ENCODE results near the gene ADAMTS17. TPM values are rescaled to one million over a fixed set of nuclear protein-coding genes. Genes with fewer than 3 reads are reported as not detected.

Gene ADAMTS17
- total RNA-seq, 1 donor from 2014 or later = 6.2 TPM

- ATAC-seq (peak; percentile 38), DNase-seq (peak; percentile 70)
- Histone ChIP-seq H3K4me1 (no peaks in the 10 kb centered on the region), H3K4me3 (no peak overlapping the region), H3K27me3 (no peaks in the 10 kb centered on the region), H3K27ac (peak overlapping the region; percentile 30), H3K36me3 (no peaks in the 10 kb centered on the region), H3K9me3 (no peaks in the 10 kb centered on the region)
- TF ChIP-seq, protein P1, sequence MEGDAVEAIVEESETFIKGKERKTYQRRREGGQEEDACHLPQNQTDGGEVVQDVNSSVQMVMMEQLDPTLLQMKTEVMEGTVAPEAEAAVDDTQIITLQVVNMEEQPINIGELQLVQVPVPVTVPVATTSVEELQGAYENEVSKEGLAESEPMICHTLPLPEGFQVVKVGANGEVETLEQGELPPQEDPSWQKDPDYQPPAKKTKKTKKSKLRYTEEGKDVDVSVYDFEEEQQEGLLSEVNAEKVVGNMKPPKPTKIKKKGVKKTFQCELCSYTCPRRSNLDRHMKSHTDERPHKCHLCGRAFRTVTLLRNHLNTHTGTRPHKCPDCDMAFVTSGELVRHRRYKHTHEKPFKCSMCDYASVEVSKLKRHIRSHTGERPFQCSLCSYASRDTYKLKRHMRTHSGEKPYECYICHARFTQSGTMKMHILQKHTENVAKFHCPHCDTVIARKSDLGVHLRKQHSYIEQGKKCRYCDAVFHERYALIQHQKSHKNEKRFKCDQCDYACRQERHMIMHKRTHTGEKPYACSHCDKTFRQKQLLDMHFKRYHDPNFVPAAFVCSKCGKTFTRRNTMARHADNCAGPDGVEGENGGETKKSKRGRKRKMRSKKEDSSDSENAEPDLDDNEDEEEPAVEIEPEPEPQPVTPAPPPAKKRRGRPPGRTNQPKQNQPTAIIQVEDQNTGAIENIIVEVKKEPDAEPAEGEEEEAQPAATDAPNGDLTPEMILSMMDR (IDR thresholded peaks at IDR 0.05) = no peak
- intact Hi-C loops (cut with DNase I) = no loop called here
Measured at GRCh38 chr15:100284701-100285100, 57.1 kb downstream of the ADAMTS17 start.

- no peaks in the 10 kb centered on the region for H3K9me3 ChIP-seq
- H3K27me3 ChIP-seq = no peaks in the 10 kb centered on the region
- ATAC-seq (no peak), DNase-seq (no peak)
- TF ChIP-seq, protein P1 (IDR thresholded peaks at IDR 0.05) = no peak
- no peaks in the 10 kb centered on the region for H3K4me1 ChIP-seq
- H3K4me3 ChIP-seq = no peak overlapping the region
- peak overlapping the region; percentile 30 for H3K27ac ChIP-seq
- H3K36me3 ChIP-seq = no peaks in the 10 kb centered on the region
- intact Hi-C loops (cut with DNase I) = no loop called here
Measured at GRCh38 chr15:100284191-100284590, 57.6 kb downstream of the ADAMTS17 start.

DNA sequence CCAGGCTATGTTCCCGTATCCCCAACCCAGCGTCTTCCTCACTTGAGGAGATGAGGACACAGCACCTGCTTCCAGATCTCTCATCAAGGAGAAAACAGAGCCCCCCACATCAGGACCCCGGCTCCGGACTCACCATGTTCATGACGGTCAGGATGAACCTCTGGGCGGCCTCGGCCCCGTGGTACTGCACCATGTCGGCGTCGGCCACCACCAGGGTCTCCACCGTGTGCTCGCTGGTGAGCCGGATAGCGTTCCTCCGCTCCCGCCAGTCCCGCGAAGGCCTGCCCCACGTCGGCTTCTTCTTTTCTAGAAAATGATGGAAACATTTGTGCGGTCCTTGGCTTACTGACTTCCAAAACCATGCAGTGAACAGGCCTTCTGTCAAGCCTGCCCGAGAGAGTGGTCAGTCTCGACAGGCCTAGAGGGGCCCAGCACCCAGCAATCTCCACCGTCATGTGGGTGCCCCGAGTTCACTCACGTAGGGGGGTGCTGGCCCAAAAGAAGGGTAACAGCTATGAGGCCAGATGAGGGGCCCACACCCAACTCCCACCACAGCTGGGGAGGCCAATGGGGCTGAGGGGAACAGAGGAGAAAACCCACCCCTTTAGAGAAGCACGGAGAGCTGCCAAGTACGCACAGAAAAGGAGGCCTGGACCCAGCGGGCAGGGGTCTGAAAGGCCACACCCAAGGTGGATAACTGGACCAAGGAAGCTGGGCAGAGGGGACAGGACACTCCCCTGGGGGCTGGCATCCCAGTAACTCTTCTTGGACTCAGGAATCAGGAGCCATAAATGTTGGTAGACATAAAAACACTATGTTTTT is 60.5 kb downstream of the ADAMTS17 start:
- no peak overlapping the region for H3K27ac ChIP-seq
- TF ChIP-seq, protein P1 (IDR thresholded peaks at IDR 0.05) = no peak
- H3K36me3 ChIP-seq = no peaks in the 10 kb centered on the region
- H3K4me1 ChIP-seq = peaks cover 4% of the 10 kb centered on the region
- no peak for ATAC-seq
- intact Hi-C loops (cut with DNase I) = no loop called here
- DNase-seq = no peak
- no peak overlapping the region for H3K4me3 ChIP-seq
- H3K9me3 ChIP-seq = no peaks in the 10 kb centered on the region
- H3K27me3 ChIP-seq = no peaks in the 10 kb centered on the region

GRCh38 chr15:100279849-100280248 is 61.9 kb downstream of the ADAMTS17 start:
- TF ChIP-seq, protein P1 (IDR thresholded peaks at IDR 0.05) = no peak
- Histone ChIP-seq H3K27ac (no peak overlapping the region), H3K27me3 (no peaks in the 10 kb centered on the region), H3K9me3 (no peaks in the 10 kb centered on the region), H3K4me3 (no peak overlapping the region), H3K4me1 (peaks cover 4% of the 10 kb centered on the region), H3K36me3 (no peaks in the 10 kb centered on the region)
- ATAC-seq (no peak), DNase-seq (no peak)
- intact Hi-C loops (cut with DNase I) = no loop called here

- Histone ChIP-seq H3K4me3 (no peak overlapping the region), H3K27me3 (no peaks in the 10 kb centered on the region), H3K4me1 (peaks cover 4% of the 10 kb centered on the region), H3K9me3 (no peaks in the 10 kb centered on the region), H3K36me3 (no peaks in the 10 kb centered on the region), H3K27ac (no peak overlapping the region)
- DNase-seq (no peak), ATAC-seq (no peak)
- intact Hi-C loops (cut with DNase I) = no loop called here
- TF ChIP-seq, protein P1 (IDR thresholded peaks at IDR 0.05) = no peak
Measured at GRCh38 chr15:100279446-100279845, 62.3 kb downstream of the ADAMTS17 start.
